22Rv1 (cell line): ENCODE measurements around the gene INSC.

Experiments used
- CTCF ChIP-seq: fragments of 450-650 bp; IDR thresholded peaks from 2 replicates; pipeline ENCODE4 v1.5.1; 2017; ENCODE audit warnings: mild to moderate bottlenecking
- ZFX ChIP-seq: fragments of 450-650 bp; IDR thresholded peaks from 2 replicates; pipeline ENCODE4 v1.6.1; 2017; ENCODE audit warnings: antibody characterized with exemption, borderline replicate concordance

GRCh38 chr11:15286465-15286864 lies 171.7 kb downstream of the INSC start:
- no peak for TF ChIP-seq CTCF
- no peak for TF ChIP-seq ZFX
